Stimulated activated CD4-positive, alpha-beta T cell treated with anti-CD3 and anti-CD28 coated beads, Interleukin-4, amount 100 ng/mL, for 24 hours (primary cell): ENCODE results near the gene BMAL1.

Experiments
- DNase-seq: peaks from one replicate; pipeline ENCODE4 v3.0.0-alpha.2; 2020

Gene BMAL1

DNA sequence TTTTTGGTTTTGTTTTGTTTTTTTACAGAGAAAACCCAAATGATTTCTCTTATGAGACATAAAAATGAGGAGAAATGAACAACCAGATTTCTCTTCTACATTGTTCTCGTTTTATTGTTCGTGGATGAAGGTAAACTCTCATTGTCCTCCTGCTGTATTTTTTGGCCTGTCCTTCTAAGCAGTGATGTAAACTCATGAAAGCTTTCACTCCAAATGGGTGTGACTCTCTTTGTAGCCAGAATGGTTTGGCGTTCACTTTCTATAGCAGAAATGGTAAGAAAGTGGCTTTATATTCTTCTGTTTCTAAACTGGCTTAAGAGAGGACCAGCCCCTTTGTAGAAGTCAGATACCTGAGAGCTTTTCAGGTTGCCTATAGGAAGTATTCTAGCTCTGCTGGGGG, 15.5 kb upstream of the BMAL1 start:
- no peak for DNase-seq

DNA sequence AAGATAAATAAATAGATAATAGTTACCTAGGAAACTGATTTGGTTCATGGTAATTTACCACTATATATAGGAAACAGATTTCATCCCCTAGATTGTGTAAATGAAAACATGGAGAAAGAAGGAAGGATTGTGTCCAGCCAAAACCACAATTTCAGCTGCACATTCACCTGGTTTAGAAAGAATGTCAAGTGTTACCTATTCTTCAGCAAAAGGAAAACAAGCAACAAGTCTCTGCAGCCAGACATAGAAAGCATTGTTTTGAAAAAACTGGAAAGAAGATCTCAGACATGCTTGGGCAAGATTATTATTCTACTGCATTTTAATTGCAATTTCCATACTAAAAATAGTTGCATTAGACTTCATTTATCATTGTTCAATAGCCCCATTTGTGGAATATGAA, 8.8 kb upstream of the BMAL1 start:
- DNase-seq: no peak

DNA sequence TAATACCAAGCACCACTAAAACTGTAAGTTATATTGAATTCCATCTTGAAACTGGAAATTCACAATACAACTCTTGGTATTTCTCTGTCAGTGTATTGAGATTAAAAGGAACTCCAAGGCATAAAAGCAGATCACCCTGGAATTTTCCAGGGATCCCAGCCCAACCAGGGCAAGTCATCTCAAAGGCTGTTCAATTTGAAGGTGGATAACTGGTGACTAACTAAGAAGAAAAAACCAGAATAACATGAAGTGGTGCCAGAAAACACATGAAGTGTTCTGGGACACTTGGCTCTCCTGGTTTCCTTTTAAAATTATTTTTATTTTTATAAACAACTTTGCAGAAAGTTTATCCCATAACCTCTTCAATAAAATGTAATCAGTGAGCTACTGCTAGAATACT, 7.8 kb upstream of the BMAL1 start:
- DNase-seq: no peak

DNA sequence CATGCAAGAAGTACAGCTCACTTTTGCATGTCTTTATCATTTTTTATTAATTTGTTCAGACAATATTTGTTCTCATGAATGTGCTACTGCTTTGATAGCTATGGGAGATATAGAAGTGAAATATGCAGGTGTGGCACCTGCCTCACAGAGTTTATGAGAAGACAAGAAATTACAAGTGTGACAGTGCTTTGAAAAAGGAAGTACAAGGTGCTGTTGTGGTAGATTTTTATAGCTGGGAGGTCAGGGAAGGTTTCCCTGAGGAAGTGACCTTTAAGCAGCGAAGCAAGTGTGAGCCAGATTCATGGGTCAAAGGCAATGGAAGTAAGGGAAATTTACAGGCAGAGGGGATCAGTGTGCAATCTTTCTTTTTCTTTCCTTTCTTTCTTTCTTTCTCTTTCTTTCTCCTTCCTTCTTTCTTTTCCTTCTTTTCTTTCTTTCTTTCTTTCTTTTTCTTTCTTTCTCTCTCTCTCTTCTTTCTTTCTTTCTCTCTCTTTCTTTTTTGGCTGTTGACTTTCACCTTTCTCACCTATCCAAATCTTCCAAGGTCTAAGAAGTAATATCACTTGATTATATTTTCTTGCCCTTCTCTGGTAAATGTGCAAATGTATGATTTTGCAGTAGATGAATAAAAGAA, 6.4 kb upstream of the BMAL1 start:
- DNase-seq: no peak

DNA sequence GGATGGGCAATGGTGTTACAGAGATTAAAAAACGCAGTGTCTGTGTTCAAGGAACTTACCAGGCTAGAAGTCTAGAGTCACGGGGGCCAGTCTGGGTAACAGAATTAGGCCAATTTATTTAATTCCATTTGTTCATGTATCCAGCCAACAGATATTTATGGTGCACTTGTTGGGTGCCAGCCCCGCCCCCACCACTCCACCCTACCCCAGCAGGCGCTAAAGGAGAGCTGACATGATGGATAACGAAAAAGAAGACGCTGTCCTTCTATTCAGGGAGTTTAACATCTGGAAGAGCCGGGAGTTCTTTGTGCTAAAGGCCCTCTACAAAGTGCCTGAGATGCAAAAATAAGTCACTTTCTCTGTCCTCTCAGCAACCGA, 1.1 kb upstream of the BMAL1 start:
- no peak for DNase-seq

DNA sequence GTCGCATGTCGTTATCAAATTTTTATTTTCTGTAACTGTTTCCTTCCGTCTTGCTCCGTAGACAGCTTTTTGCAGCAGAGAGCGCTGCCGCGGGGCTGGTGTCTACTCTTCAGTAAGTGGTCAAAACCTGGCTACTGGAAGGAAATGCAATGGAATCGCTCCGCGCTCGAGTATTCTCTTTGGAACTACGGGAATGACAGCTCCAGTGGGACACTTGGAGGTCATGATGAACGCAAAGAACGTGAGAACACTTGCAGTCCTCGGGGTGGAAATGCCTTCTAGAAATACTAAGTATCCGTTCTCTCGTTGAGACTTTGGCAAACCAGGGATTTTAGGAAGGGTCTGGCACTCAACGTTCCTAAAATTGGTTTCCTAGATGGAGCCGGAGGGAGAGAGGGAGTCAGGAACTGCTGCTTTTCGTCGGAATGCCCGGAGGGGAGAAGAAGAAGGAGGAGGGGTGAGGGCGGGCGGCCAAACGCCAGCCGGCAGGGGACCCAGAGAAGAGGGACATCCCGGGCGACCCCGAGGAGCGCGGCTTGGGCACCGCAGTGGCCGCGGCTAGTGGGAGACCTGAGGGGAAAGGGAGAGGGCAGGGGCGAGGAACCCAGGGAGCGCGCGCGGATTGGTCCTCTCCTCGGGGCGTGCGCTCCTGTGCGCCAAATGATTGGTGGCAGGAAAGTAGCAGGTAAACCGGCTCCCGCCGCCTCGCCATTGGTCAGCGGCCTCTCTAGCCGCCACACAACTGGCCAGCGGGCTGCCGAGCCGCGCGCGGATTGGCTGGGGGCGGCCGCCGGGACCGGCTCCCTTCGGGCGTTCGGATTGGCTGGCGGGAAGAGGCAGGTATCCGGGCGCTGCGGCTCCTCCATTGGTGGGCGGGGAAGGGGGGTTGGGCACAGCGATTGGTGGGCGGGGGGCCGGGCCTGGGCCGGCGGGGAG, 490 bp upstream of the BMAL1 start:
- peak; percentile 97 for DNase-seq

DNA sequence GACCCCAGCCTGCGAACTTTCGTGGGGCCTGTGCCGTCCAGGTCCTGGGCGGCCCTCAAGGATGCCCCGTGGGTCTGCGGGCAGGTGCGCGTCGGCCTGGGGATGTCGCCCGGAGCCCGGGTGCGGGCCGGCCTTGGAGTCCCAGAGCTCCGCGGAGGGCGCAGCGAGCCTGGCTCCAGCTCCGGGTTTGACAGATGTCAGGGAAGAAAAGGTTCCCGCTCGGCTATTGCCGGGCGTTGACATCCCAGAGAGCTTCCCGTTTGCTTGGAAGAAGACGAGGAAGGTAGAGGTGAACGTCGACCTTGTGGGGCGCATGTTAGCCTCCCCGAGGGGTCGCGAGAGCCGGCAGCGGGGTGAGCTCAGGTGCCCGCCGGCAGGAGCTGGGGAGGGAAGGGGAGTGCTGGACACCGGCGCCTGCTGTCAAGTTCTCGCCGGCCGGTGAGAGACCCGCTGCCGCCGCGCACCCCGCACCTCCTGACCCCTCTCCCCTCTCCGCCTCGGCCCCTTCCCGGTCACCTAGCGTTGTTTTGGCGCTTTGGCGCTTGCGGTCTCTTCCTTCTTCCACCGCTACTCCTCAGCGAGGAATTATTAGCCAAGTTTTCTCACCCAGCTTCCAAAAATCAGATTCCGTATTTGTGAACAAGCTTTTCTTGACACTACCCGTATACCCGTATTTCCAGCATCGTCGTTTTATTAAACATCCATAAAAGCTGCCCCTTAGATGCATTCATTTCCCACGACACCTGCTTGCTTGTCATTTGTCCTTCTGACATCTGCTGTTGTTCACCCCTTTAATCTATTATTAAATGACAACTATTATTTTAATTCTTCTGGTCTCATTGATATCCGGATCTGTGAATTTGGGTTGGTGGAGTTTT, 1.3 kb downstream of the BMAL1 start:
- DNase-seq: no peak

DNA sequence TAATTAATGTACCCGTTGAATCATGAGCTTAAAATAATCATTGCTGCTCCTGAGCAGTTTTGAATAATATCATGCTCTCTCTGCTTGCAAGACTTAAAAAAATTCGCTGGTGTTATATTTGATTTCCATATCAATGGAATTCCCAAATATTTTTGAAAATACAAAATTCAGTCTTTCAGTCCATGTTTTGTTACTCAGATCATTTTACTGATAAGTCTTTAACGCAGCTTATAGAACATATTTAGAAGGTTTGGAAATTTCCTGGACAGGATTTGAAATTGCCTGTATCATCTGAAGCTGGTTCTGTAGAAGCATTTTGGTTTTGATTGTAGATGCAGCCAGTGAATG, 1.9 kb downstream of the BMAL1 start:
- DNase-seq: no peak

DNA sequence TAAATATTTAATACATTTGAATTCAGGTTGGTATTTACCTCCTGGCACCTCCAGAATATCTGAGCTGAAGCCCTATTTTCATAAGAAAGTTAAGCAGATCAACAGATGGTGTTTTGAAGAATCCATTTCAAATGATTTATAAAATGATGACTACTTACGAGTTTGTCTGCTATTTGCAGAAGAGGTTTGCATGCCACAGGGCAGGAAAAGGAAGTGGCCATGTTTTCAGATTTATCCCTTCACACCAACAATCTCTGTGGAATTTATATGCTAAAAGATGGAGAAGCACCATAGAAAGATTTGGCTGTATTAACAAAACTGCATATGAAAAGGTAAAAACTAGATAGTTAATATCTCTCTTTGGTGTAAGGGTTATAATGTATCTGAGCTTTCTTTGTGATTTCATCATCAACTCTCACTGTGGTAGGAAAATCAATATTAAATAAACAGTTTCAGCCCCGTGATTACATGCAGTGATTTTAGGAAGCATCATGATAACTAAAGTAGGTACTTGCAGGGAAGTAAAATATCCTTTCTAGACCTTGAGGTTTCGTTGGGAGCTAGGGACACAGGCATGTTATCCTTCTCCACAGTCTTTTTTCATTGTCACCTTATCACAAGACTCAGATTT, 2.6 kb downstream of the BMAL1 start:
- no peak for DNase-seq

DNA sequence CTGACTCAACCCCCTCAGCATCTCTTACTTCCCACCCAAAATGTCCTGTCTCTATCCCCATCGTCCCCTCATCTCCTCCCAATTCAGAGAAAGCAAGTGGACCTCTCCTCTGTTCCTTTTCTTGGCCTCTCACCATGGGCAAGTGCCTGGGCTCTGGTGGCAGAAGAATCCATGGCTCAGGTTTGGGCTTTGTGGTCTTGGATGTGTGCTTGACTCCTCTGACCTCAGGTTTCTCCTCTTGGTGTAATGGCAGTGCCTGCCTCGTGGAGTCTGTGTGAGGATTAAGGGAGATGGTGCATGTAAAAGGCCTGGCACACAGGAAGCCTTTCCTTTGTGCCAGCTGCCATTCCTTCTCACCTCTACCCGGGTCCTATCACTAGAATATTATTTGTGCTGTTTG, 3.2 kb downstream of the BMAL1 start:
- no peak for DNase-seq

DNA sequence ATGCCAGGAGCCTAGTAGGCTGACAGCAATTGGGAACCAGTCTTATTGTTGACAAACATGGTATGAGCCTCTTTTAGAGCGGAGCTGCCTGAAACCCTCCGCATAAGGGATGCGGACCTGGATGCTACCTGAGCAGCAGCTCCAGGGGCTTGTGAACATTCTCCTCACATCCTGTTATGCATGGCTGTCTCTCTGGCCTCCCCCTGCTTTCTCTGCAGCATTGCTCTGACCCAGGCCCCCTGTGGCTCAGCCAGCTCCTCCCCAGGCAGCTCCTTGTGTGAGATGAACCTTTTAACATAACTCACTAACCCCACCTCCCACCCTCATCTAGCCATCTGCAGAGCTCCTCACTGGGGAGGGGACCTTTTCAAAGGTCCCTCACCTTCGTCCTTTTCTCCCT, 6.0 kb downstream of the BMAL1 start:
- DNase-seq: no peak

DNA sequence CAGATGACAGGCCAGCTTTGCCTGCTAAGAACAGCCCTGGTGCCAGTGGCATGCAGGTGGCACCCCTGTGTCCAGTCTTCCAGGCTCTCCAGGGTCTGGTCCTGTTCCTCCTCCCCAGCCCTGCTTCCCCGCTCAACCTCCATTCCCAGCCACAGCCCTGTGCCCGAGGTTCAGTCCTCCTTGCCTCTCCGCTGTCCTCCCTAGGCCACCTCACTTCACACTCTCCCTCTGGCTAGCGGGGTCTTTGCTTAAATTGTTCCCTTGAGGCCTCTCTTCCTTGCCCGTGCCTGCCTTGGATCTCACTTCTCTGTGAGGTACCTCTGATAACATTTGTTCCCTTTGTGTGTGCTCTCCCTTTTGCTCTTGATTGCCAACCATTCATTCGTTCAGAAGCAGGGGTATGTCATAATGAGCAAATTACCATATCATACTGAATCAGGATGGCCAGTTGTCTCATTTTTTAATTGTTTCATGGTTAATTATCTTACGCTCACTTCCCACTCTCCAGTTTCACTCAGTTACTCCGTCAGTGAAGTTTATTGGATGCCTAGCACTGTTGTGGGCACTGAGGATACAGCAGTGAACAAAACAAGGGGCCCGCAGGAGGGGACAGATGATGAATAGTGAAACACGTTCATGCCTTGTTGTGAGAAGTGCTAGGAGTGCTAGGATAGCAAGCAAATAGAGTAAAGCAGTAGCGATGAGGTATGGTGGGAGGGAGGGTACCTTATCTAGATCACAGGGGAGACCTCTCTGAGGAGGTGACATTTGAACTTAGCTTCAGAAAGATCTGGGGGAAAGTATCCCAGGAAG, 7.4 kb downstream of the BMAL1 start:
- DNase-seq: peak; percentile 40

DNA sequence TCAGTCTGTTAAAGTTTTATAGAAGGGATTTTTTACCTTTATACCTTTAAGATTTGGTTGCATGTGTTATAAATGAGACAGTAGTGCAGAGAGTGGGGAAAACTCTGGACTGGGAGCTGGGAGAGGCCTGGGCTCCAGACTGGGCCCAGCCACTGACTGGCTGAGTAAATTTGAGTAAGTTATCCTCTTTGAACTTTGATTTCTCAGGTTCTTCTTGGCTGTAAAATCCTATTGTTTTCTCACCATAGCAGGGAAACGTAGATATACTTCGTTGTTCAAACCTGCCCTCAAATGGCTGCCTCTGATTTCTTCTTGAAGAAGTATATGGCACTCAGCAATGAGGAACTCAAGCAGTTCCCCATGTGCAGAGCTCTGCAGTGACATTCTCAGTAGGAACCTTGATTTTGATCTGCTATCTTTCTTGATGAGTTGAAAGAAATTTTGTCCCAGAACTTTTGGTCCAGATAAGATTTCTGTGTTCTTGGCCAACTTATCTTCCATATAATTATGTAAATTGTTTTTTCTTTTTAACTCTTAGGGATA, 8.8 kb downstream of the BMAL1 start:
- DNase-seq: no peak

DNA sequence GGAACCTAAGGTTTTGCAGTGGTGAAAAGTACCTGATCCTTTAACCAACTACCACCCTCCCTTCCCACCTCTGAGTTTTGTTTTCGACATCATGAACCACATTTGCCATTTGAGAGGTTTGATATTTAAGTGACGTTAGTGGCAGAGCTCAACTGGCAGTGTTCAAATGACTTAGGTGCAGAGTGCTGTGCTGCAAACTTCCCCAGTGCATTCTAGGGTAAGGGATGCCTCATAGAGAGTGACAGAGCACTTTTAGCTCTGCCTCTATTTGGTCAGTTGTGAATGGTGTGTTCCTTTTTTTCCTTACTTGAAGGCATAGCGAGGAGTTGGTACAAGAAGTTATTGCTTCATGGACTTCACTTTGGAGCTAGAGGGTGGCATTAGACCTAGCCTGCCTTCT, 9.4 kb downstream of the BMAL1 start:
- peak; percentile 51 for DNase-seq

DNA sequence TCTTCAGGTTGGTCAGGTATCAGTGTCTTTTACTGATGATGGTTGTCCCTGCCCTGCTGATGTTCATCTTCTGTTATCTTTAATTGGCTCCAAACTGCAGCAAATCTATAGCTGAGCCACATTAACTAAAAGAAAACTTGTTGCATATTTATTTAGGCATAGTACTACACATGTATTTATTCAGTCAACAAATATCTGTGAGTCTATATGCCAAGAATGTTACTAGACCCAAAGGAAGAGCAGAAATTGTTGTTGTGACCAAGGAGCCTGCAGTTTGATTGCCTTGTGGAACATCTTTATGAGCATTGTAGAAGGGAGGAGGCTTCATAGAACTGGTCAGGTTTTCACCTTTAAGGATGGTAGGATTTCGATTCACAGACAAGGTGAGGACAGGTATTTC, 10.1 kb downstream of the BMAL1 start:
- DNase-seq: no peak

DNA sequence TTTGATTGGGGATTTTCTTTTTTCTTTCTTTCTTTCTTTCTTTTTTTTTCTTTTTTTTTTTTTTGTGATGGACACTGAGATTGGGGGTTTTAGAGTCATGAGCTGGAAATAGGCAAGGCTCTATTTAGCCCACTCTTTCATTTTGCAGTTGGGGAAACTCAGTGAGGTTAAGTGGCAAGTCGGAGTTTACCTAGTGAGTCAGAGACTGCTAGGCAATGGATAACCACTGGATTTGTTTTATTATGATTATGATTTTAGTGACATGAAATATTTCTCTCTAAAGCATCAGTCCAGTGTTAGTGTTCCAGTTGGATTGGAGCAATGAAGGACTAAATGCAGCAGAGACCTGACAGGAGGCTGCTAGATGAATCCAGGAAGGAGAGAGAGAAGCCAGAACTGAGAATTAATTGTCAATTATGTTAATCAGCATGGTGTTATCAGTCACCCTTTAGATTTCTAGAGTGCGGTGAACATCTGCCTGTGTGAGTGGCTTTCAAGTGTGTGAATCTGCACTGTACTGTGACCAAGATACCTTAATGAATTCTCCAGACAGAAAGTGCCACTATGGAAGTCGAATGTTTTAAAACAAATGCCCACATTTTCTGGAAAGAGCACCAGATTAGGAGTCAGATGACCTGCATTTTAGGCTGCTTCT, 10.9 kb downstream of the BMAL1 start:
- DNase-seq: no peak

DNA sequence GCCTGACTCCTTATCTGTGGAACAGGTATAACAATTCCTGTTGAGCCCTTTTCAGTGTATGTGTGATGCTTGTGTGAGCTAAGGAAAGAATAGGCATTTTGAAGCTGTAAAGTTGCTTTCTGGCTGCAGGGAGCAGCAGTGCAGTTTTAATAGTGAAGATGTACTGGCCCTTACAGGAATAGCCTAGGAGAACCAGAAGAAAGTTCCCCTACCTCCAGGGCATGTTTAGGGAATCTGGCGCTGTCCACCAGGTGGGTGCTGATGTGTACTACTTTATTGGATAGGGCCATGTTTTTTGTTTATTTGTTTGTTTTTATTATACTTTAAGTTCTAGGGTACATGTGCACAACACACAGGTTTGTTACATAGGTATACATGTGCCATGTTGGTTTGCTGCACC, 11.5 kb downstream of the BMAL1 start:
- no peak for DNase-seq

DNA sequence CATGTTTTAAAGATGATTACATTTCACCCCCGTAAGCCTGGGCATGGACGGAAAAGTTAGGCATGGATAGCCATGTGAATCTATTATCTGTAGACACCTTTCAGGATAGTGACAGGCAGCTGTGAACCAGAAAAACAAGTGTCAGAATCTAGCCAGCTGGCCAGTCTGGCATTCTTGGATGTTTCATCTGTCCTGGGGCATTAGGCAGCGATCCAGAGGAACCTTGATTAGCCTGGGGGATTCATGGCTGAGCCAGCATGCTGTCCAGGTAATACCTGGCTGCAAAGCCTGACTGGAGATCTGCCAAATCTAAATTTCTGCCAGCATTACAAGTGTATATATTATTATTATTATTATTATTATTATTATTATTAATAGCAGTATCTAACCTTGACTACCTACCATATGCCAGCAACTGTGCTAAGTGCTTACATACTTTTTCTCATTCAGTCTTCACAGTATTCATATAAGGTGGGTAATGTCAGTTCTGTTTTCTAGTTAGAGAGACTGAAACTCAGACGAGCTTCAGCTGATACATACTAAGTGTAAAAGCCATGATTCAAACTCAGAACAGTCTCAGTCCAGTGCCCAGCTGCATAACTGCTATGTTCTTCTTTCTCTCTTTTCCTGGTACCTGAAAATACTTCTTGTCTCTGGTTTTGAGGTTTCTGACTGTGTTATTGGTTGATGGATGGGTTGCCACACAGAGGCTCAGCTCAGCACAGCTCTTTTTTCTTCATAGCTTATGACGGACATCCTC, 12.8 kb downstream of the BMAL1 start:
- no peak for DNase-seq

DNA sequence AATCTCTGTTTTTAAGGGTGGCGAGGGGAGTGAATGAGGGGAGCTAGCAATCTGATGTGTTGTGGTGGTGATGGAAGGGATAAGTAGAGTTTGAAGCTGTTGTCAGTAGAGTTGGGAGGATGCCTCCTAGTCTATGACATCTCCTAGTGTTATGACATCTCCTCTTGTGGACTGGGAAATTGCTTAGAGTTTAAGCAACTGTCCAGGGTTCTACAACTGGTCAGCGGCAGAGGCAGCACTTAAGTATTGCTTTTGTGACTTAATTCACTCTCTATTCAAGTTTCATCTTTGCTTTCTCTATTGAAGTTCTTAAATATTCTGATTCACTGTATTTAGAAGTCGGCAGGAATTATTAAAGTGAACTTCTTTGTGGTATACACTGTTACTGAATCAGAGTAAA, 13.8 kb downstream of the BMAL1 start:
- no peak for DNase-seq

DNA sequence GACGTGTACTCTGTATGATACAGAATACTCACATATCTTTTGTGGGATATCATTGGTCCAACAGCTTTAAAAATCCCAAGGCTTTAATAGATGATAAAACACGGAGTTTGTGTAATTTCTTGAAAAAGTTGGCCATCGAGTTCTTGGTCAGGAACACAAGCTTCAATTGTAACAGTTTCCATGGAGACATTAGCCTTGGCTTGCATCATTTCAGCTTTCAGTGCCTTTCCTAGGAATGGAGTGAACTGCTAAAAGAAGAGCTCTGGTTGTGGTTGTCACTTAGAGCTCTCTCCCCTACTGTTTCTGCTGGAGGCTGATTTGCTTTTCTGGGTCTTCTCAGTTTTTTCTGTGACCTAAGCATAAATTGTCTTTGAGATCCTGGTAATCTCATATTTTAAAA, 14.2 kb downstream of the BMAL1 start:
- DNase-seq: no peak

DNA sequence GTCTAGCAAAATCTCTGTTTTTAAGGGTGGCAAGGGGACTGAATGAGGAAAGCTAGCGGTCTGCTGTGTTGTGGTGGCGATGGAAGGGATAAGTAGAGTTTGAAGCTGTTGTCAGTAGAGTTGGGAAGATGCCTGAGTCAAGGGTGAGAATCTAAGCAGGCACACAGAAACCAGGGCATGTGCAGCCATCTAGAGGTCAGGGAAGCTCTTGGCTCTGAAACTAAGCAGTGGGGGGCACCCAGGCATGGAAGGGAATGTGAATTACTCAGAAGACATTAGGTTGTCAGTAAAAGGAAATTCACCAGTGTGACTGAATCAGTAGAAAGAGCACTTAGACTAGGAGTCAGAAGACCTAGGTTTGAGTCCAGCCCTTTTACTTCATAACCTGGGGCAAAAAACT, 15.4 kb downstream of the BMAL1 start:
- no peak for DNase-seq
